HEK293 (cell line): ENCODE measurements around the gene INKA2.

Experiments used
- CTCF ChIA-PET: fragments of 350-600 bp; formaldehyde crosslinking; extraction: SDS; loops from one replicate; lab custom pipeline; 2021; ENCODE audit warnings: antibody characterized with exemption; lab: Yijun Ruan, JAX
- POLR2A ChIA-PET: fragments of 300-600 bp; formaldehyde crosslinking; extraction: SDS; loops from one replicate; lab custom pipeline; 2020; ENCODE audit warnings: antibody characterized with exemption, inconsistent platforms; lab: Yijun Ruan, JAX
- H3K27ac ChIP-seq: fragments of 200-500 bp; sonication (Bioruptor generic); 2 replicates; pipeline ENCODE4 v1.5.1; 2014; ENCODE audit warnings: low read depth, low read length, control low read depth, inconsistent platforms; ENCODE audit errors: extremely low read depth
- H3K36me3 ChIP-seq, 2 experiments: fragments of 200-500 bp in 1 of 2; sonication (Bioruptor generic) in 1 of 2; 1 replicate in 1 of 2; 2 replicates in 1 of 2; pipeline ENCODE4 v1.5.1; 2014 to 2017; ENCODE audit warnings: inconsistent platforms in 2 of 2, low read length in 2 of 2; ENCODE audit not compliant: control insufficient read depth in 2 of 2, insufficient read depth in 1 of 2
- H3K4me1 ChIP-seq: fragments of 200-500 bp; sonication (Bioruptor generic); 2 replicates; pipeline ENCODE4 v1.5.1; 2014; ENCODE audit warnings: mild to moderate bottlenecking, low read length, inconsistent platforms; ENCODE audit not compliant: control insufficient read depth, insufficient read depth
- H3K4me3 ChIP-seq: 2 replicates; pipeline ENCODE4 v1.5.1; 2011; ENCODE audit warnings: low read depth, mild to moderate bottlenecking, control low read depth, low read length, moderate library complexity
- H3K9me3 ChIP-seq: fragments of 200-500 bp; sonication (Bioruptor generic); 2 replicates; pipeline ENCODE4 v1.5.1; 2014; ENCODE audit warnings: low read depth, low read length, inconsistent platforms; ENCODE audit not compliant: control insufficient read depth, insufficient read depth
- BCL11A ChIP-seq: fragments of 450-650 bp; formaldehyde crosslinking; IDR thresholded peaks from 2 replicates; pipeline ENCODE4 v1.5.1; 2016; ENCODE audit warnings: low read depth, missing biosample characterization, missing genetic modification characterization
- HOXA7 ChIP-seq: sonication (generic); formaldehyde crosslinking; IDR thresholded peaks from 2 replicates; pipeline ENCODE4 v1.8.1; 2022; ENCODE audit warnings: missing genetic modification reagents, borderline replicate concordance
- HOXC10 ChIP-seq: sonication (generic); formaldehyde crosslinking; IDR thresholded peaks from 2 replicates; pipeline ENCODE4 v1.8.1; 2023; ENCODE audit warnings: mild to moderate bottlenecking, missing genetic modification reagents
- MEIS1 ChIP-seq: sonication (generic); formaldehyde crosslinking; IDR thresholded peaks from 2 replicates; pipeline ENCODE4 v1.8.1; 2022; ENCODE audit warnings: missing genetic modification reagents, mild to moderate bottlenecking, borderline replicate concordance
- SCRT1 ChIP-seq: fragments of 450-650 bp; formaldehyde crosslinking; IDR thresholded peaks from 2 replicates; pipeline ENCODE4 v1.5.1; 2016; ENCODE audit warnings: missing biosample characterization, missing genetic modification characterization, borderline replicate concordance
- ZBTB20 ChIP-seq: fragments of 450-650 bp; formaldehyde crosslinking; IDR thresholded peaks from 2 replicates; pipeline ENCODE4 v1.5.1; 2016; ENCODE audit warnings: missing biosample characterization, missing genetic modification characterization
- ZFP69B ChIP-seq: fragments of 450-650 bp; formaldehyde crosslinking; IDR thresholded peaks from 2 replicates; pipeline ENCODE4 v1.5.1; 2016; ENCODE audit warnings: missing biosample characterization, missing genetic modification characterization
- ZNF132 ChIP-seq: fragments of 450-650 bp; formaldehyde crosslinking; IDR thresholded peaks from 2 replicates; pipeline ENCODE4 v1.5.1; 2017; ENCODE audit warnings: missing biosample characterization, missing genetic modification characterization, borderline replicate concordance
- ZNF174 ChIP-seq: fragments of 450-650 bp; formaldehyde crosslinking; IDR thresholded peaks from 2 replicates; pipeline ENCODE4 v1.5.0; 2017; ENCODE audit warnings: missing biosample characterization, mild to moderate bottlenecking, missing genetic modification characterization
- ZNF175 ChIP-seq: fragments of 450-650 bp; formaldehyde crosslinking; IDR thresholded peaks from 2 replicates; pipeline ENCODE4 v1.5.1; 2016; ENCODE audit warnings: missing biosample characterization, missing genetic modification characterization
- ZNF214 ChIP-seq: fragments of 450-650 bp; formaldehyde crosslinking; IDR thresholded peaks from 2 replicates; pipeline ENCODE4 v1.5.1; 2017; ENCODE audit warnings: missing biosample characterization, mild to moderate bottlenecking, missing genetic modification characterization, borderline replicate concordance
- ZNF221 ChIP-seq: fragments of 450-650 bp; formaldehyde crosslinking; IDR thresholded peaks from 2 replicates; pipeline ENCODE4 v1.5.1; 2017; ENCODE audit warnings: missing biosample characterization, missing genetic modification characterization, borderline replicate concordance
- ZNF239 ChIP-seq: fragments of 450-650 bp; formaldehyde crosslinking; IDR thresholded peaks from 2 replicates; pipeline ENCODE4 v1.5.1; 2016; ENCODE audit warnings: missing biosample characterization, missing genetic modification characterization
- ZNF274 ChIP-seq, 2 experiments: fragments of 200-500 bp in 1 of 2; fragments of 450-650 bp in 1 of 2; sonication (Bioruptor generic) in 1 of 2; formaldehyde crosslinking in 1 of 2; IDR thresholded peaks; 2 replicates each; pipeline versions ENCODE4 v1.5.1 to v1.6.1; 2014 to 2016; ENCODE audit warnings: borderline replicate concordance in 1 of 2, inconsistent platforms in 1 of 2, low read length in 1 of 2, missing biosample characterization in 1 of 2, missing genetic modification characterization in 1 of 2
- ZNF292 ChIP-seq: fragments of 450-650 bp; formaldehyde crosslinking; IDR thresholded peaks from 2 replicates; pipeline ENCODE4 v1.5.1; 2016; ENCODE audit warnings: low read depth, missing biosample characterization, missing genetic modification characterization, borderline replicate concordance
- ZNF302 ChIP-seq: fragments of 450-650 bp; formaldehyde crosslinking; IDR thresholded peaks from 2 replicates; pipeline ENCODE4 v1.5.1; 2016; ENCODE audit warnings: missing biosample characterization, missing genetic modification characterization, low read depth
- ZNF391 ChIP-seq: fragments of 450-650 bp; formaldehyde crosslinking; IDR thresholded peaks from 2 replicates; pipeline ENCODE4 v1.5.1; 2016; ENCODE audit warnings: low read depth, missing biosample characterization, missing genetic modification characterization, borderline replicate concordance
- ZNF544 ChIP-seq: fragments of 450-650 bp; formaldehyde crosslinking; IDR thresholded peaks from 2 replicates; pipeline ENCODE4 v1.5.0; 2017; ENCODE audit warnings: missing biosample characterization, missing genetic modification characterization
- ZNF623 ChIP-seq: fragments of 450-650 bp; formaldehyde crosslinking; IDR thresholded peaks from 2 replicates; pipeline ENCODE4 v1.5.1; 2016; ENCODE audit warnings: missing biosample characterization, missing genetic modification characterization
- ZNF658 ChIP-seq: fragments of 450-650 bp; formaldehyde crosslinking; IDR thresholded peaks from 2 replicates; pipeline ENCODE4; 2016; ENCODE audit warnings: missing biosample characterization, missing genetic modification characterization
- TF ChIP-seq, protein P1 (sequence below): fragments of 450-650 bp; formaldehyde crosslinking; IDR thresholded peaks from 2 replicates; pipeline ENCODE4 v1.5.1; 2016; ENCODE audit warnings: missing biosample characterization, missing genetic modification characterization
- TF ChIP-seq, protein P2 (sequence below): fragments of 450-650 bp; formaldehyde crosslinking; IDR thresholded peaks from 2 replicates; pipeline ENCODE4 v1.5.1; 2017; ENCODE audit warnings: missing biosample characterization, missing genetic modification characterization
- TF ChIP-seq, protein P3 (sequence below): fragments of 450-650 bp; formaldehyde crosslinking; IDR thresholded peaks from 2 replicates; pipeline ENCODE4 v1.5.1; 2016; ENCODE audit warnings: missing biosample characterization, missing genetic modification characterization

The INKA2 gene

GRCh38 chr1:111696330-111696729 lies 42.9 kb downstream of the INKA2 start (continued):
- no peak for TF ChIP-seq ZNF658
- no peak for TF ChIP-seq ZNF292 (tag by site-specific recombination)
- no peak for TF ChIP-seq ZBTB20 (tag by site-specific recombination)
- no peak for TF ChIP-seq BCL11A (tag by site-specific recombination)
- TF ChIP-seq SCRT1: no peak
- no peak for TF ChIP-seq ZNF174
- TF ChIP-seq, protein P1, sequence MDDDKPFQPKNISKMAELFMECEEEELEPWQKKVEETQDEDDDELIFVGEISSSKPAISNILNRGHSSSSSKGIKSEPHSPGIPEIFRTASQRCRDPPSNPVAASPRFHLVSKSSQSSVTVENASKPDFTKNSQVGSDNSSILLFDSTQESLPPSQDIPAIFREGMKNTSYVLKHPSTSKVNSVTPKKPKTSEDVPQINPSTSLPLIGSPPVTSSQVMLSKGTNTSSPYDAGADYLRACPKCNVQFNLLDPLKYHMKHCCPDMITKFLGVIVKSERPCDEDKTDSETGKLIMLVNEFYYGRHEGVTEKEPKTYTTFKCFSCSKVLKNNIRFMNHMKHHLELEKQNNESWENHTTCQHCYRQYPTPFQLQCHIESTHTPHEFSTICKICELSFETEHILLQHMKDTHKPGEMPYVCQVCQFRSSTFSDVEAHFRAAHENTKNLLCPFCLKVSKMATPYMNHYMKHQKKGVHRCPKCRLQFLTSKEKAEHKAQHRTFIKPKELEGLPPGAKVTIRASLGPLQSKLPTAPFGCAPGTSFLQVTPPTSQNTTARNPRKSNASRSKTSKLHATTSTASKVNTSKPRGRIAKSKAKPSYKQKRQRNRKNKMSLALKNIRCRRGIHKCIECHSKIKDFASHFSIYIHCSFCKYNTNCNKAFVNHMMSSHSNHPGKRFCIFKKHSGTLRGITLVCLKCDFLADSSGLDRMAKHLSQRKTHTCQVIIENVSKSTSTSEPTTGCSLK: no peak
- no peak for TF ChIP-seq ZNF214
- no peak for TF ChIP-seq ZNF623 (tag by site-specific recombination)

- Histone ChIP-seq H3K36me3 (peaks cover 11 to 53% of the 10 kb centered on the region in 2 experiments; a peak in 2 of 3 replicates), H3K27ac (no peak overlapping the region), H3K4me3 (no peak overlapping the region), H3K4me1 (no peaks in the 10 kb centered on the region), H3K9me3 (no peaks in the 10 kb centered on the region)
- TF ChIP-seq ZNF658: no peak
- no peak for TF ChIP-seq ZNF274 (IDR thresholded peaks at IDR 0.05; ENCODE audit: low read length)
- TF ChIP-seq ZNF274 (tag by site-specific recombination; IDR thresholded peaks at IDR 0.05; ENCODE audit: borderline replicate concordance): no peak
- no peak for TF ChIP-seq ZNF175 (tag by site-specific recombination)
- no peak for TF ChIP-seq ZFP69B (tag by site-specific recombination)
- TF ChIP-seq ZNF239: no peak
- no peak for TF ChIP-seq ZNF391
- TF ChIP-seq, protein P2, sequence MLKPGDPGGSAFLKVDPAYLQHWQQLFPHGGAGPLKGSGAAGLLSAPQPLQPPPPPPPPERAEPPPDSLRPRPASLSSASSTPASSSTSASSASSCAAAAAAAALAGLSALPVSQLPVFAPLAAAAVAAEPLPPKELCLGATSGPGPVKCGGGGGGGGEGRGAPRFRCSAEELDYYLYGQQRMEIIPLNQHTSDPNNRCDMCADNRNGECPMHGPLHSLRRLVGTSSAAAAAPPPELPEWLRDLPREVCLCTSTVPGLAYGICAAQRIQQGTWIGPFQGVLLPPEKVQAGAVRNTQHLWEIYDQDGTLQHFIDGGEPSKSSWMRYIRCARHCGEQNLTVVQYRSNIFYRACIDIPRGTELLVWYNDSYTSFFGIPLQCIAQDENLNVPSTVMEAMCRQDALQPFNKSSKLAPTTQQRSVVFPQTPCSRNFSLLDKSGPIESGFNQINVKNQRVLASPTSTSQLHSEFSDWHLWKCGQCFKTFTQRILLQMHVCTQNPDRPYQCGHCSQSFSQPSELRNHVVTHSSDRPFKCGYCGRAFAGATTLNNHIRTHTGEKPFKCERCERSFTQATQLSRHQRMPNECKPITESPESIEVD: no peak
- no peak for TF ChIP-seq ZNF221 (tag by site-specific recombination)
- no peak for TF ChIP-seq HOXA7
- no peak for TF ChIP-seq ZNF302 (tag by site-specific recombination)
- no peak for TF ChIP-seq HOXC10 (CRISPR knock-in tag)
- TF ChIP-seq, protein P3, sequence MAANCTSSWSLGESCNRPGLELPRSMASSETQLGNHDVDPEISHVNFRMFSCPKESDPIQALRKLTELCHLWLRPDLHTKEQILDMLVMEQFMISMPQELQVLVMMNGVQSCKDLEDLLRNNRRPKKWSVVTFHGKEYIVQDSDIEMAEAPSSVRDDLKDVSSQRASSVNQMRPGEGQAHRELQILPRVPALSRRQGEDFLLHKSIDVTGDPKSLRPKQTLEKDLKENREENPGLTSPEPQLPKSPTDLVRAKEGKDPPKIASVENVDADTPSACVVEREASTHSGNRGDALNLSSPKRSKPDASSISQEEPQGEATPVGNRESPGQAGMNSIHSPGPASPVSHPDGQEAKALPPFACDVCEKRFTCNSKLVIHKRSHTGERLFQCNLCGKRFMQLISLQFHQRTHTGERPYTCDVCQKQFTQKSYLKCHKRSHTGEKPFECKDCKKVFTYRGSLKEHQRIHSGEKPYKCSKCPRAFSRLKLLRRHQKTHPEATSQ (tag by site-specific recombination): no peak
- TF ChIP-seq ZNF132 (tag by site-specific recombination): no peak
- no peak for TF ChIP-seq ZNF544 (tag by site-specific recombination)
- TF ChIP-seq MEIS1 (CRISPR knock-in tag): no peak
- ChIA-PET POLR2A (no interaction called here), CTCF (no interaction called here)
Measured at GRCh38 chr1:111695801-111696200, 43.4 kb downstream of the INKA2 start.
